ENCODE results near the gene TARS2. TPM values are rescaled to one million over a fixed set of nuclear protein-coding genes. Genes with fewer than 3 reads are reported as not detected.

Gene TARS2
- total and polyA plus RNA-seq, 2 of the 4 experiments (the other 2 are of a cell fraction): 10.9 to 21.8 TPM

DNA sequence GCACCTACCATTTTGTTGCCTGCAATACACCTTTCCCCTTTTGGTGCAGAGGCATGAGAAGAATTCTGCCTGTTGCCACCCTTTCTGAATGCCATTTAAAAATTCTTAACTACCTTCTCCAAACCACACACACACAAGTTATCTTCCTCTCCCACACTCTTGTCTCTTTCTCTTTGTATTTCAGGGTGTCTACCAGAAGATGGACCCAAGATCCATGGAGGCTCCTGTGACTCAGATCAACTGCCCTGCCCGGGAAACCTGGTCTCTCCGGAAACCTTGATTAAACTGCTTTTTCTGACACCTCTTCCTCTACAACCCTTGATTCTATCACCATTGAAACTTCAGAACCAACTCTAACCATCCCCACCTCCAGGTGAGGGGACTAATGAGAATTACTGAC lies 2.4 kb upstream of the TARS2 start:
- H3K36me3 ChIP-seq (ENCODE audit: control insufficient read depth, insufficient read depth, low read length): no peaks in the 10 kb centered on the region
- no peak overlapping the region for H3K14ac ChIP-seq (replicated peaks; ENCODE audit: low read depth, low read length)
- peak overlapping the region; percentile 28; the same call in 1 of the 2 replicates for H2BK120ac ChIP-seq (ENCODE audit: low read depth, low read length)
- H2AK5ac ChIP-seq (ENCODE audit: low read depth, low read length): no peak overlapping the region
- no TSS peak for BruUV-seq (replicated peaks)
- H3K18ac ChIP-seq (ENCODE audit: low read depth, low read length): no peak overlapping the region; the same call in 1 of the 2 replicates
- H4K20me1 ChIP-seq (ENCODE audit: insufficient read depth, low read length): no peaks in the 10 kb centered on the region
- no peak overlapping the region for H3K9ac ChIP-seq (ENCODE audit: low read depth, low read length)
- H3K4me3 ChIP-seq (ENCODE audit: insufficient read depth, low read depth, low read length): no peak overlapping the region
- no peaks in the 10 kb centered on the region for H3K9me3 ChIP-seq (ENCODE audit: control insufficient read depth, insufficient read depth, low read length)
- ChIA-PET POLR2A (ENCODE audit: unreplicated experiment) (no interaction called here), CTCF (no interaction called here)
- H2BK5ac ChIP-seq (ENCODE audit: low read depth, low read length, poor library complexity, severe bottlenecking): no peak overlapping the region
- ATAC-seq (ENCODE audit: low read depth) (no peak), DNase-seq (peak; percentile 24)
- peak overlapping the region; percentile 70; the same call in 1 of the 2 replicates for H4K5ac ChIP-seq (ENCODE audit: low read depth, low read length)
- peak overlapping the region in 1 of 2 experiments; percentile 11; a peak in 1 of 4 replicates for H4K8ac ChIP-seq (ENCODE audit: low read depth in 2 of 2, low read length in 2 of 2)
- H2BK15ac ChIP-seq (ENCODE audit: low read depth, low read length): no peak overlapping the region; the same call in 2 of the 3 replicates
- no peaks in the 10 kb centered on the region for H3K27me3 ChIP-seq (ENCODE audit: control insufficient read depth, insufficient read depth, low read length)
- no peak overlapping the region for H4K91ac ChIP-seq (ENCODE audit: insufficient read depth, low read depth, low read length)
- no peak overlapping the region for H3K4me2 ChIP-seq (ENCODE audit: low read depth, low read length)
- dilution Hi-C loops (cut with HindIII; ENCODE audit: low sequenced_read_pairs, unreplicated experiment): no loop called here
- H3K4me1 ChIP-seq (ENCODE audit: control insufficient read depth, insufficient read depth, low read length): no peaks in the 10 kb centered on the region; the same call in 1 of the 2 replicates
- peaks cover 10 to 17% of the 10 kb centered on the region in 2 experiments for H3K79me1 ChIP-seq (ENCODE audit: low read depth in 1 of 2, low read length in 2 of 2)
- TF ChIP-seq MXI1 (IDR thresholded peaks at IDR 0.05; ENCODE audit: borderline replicate concordance, low read depth, low read length) (no peak), RFX5 (IDR thresholded peaks at IDR 0.05; ENCODE audit: low read depth, low read length) (no peak), FOS (IDR thresholded peaks at IDR 0.05; ENCODE audit: low read depth, low read length) (no peak), RCOR1 (IDR thresholded peaks at IDR 0.05; ENCODE audit: insufficient replicate concordance, low read length) (no peak), SMC3 (IDR thresholded peaks at IDR 0.05; ENCODE audit: low read depth, low read length) (peak; percentile 26; the same call in 1 of the 2 replicates), RAD21 (IDR thresholded peaks at IDR 0.05; ENCODE audit: low read length) (peak; percentile 48), NFE2L2 (IDR thresholded peaks at IDR 0.05; ENCODE audit: low read depth, low read length) (no peak), MAZ (IDR thresholded peaks at IDR 0.05; ENCODE audit: borderline replicate concordance, low read depth, low read length) (no peak), BHLHE40 (IDR thresholded peaks at IDR 0.05; ENCODE audit: low read depth, low read length) (no peak), CHD1 (IDR thresholded peaks at IDR 0.05; ENCODE audit: low read depth, low read length) (no peak), MAFK (IDR thresholded peaks at IDR 0.05; ENCODE audit: low read depth, low read length) (no peak), POLR2A (IDR thresholded peaks at IDR 0.05; ENCODE audit: low read depth, low read length) (no peak), CEBPB (IDR thresholded peaks at IDR 0.05; ENCODE audit: low read depth, low read length) (no peak)
- TF ChIP-seq, protein P1, sequence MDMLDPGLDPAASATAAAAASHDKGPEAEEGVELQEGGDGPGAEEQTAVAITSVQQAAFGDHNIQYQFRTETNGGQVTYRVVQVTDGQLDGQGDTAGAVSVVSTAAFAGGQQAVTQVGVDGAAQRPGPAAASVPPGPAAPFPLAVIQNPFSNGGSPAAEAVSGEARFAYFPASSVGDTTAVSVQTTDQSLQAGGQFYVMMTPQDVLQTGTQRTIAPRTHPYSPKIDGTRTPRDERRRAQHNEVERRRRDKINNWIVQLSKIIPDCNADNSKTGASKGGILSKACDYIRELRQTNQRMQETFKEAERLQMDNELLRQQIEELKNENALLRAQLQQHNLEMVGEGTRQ (IDR thresholded peaks at IDR 0.05; ENCODE audit: low read depth, low read length): no peak
- TF ChIP-seq, protein P2, sequence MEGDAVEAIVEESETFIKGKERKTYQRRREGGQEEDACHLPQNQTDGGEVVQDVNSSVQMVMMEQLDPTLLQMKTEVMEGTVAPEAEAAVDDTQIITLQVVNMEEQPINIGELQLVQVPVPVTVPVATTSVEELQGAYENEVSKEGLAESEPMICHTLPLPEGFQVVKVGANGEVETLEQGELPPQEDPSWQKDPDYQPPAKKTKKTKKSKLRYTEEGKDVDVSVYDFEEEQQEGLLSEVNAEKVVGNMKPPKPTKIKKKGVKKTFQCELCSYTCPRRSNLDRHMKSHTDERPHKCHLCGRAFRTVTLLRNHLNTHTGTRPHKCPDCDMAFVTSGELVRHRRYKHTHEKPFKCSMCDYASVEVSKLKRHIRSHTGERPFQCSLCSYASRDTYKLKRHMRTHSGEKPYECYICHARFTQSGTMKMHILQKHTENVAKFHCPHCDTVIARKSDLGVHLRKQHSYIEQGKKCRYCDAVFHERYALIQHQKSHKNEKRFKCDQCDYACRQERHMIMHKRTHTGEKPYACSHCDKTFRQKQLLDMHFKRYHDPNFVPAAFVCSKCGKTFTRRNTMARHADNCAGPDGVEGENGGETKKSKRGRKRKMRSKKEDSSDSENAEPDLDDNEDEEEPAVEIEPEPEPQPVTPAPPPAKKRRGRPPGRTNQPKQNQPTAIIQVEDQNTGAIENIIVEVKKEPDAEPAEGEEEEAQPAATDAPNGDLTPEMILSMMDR (conservative IDR thresholded peaks at IDR 0.05; ENCODE audit: low read depth, low read length): peak; percentile 44
- TF ChIP-seq, protein P3, sequence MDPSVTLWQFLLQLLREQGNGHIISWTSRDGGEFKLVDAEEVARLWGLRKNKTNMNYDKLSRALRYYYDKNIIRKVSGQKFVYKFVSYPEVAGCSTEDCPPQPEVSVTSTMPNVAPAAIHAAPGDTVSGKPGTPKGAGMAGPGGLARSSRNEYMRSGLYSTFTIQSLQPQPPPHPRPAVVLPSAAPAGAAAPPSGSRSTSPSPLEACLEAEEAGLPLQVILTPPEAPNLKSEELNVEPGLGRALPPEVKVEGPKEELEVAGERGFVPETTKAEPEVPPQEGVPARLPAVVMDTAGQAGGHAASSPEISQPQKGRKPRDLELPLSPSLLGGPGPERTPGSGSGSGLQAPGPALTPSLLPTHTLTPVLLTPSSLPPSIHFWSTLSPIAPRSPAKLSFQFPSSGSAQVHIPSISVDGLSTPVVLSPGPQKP (IDR thresholded peaks at IDR 0.05; ENCODE audit: borderline replicate concordance, low read depth, low read length): no peak
- in situ Hi-C loops (cut with MboI; ENCODE audit: low sequenced_read_pairs): no loop called here
- H3K23ac ChIP-seq (ENCODE audit: low read depth, low read length): no peak overlapping the region
- WGBS, 2 experiments (ENCODE audit: extremely low coverage in 2 of 2, insufficient read length in 1 of 2): no CpG with 5 or more reads among the region's 2 CpGs
- no peak overlapping the region for H2AK9ac ChIP-seq (replicated peaks; ENCODE audit: low read depth, low read length, poor library complexity)
- no peak overlapping the region for H3K27ac ChIP-seq (ENCODE audit: insufficient read depth, low read length)
- no peak overlapping the region for H2BK20ac ChIP-seq (ENCODE audit: low read depth, low read length)
- no peak overlapping the region for H3K56ac ChIP-seq (ENCODE audit: extremely low read depth, insufficient read depth, low read length)
- intact Hi-C loops (cut with micrococcal nuclease): loop anchor here (5.0 kb wide), 1 partner anchor 77 kb away; no protein-coding TSS in a partner anchor
- H3K9me1 ChIP-seq (ENCODE audit: insufficient read depth, low read length): peaks cover 4% of the 10 kb centered on the region
- no peak overlapping the region for H3K4ac ChIP-seq (ENCODE audit: low read depth, low read length)
- H2AFZ ChIP-seq (replicated peaks; ENCODE audit: low read length, poor library complexity): peak overlapping the region; percentile 15

Measured in IMR-90 (cell line).